GM18907 (cell line): ENCODE measurements around the gene KCNK16.
A peak's percentile ranks its signal among the peaks of the same experiment; 100 is the strongest.
"Not testable (repeated sequence)": the region's sequence is repeated elsewhere in the genome, so short reads cannot be mapped to it uniquely, and the experiment has no call there.

Source experiments
- ATAC-seq: cut with Tn5 transposase; IDR thresholded peaks from one replicate; pipeline ENCODE4 v1.9.1; 2021; ENCODE audit warnings: mild to moderate bottlenecking, moderate library complexity; ENCODE audit not compliant: unreplicated experiment

KCNK16 gene

DNA sequence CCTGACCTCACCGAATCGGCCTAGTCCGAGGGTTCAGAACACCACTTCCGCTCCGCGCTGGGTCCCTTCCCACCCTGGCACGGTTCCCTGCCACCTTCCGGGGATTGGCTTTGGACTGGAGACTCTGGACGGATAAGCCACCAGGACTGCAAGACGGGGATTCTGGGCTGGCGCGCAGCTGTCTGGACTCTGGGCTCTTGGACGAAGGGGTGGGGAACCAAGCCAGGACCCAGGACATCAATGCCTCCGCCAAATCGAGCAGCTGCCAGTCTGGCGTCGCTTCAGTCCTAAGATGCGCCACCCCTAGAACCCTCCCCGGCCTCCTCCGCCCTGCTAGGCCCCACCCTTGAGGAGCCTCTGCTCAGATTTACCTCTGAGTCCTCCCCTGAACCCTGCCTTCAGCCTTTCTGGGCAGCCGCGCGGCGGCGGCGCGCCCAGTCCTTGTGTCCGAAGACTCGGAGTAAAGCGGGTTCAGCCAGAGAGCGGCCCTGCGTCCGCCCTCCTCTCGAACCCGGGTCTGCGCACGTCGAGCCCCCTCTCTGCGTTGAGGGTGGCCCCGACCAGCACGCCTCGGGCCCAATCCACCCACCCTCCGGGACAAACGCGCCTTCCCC is 9.5 kb downstream of the KCNK16 start:
- ATAC-seq = no peak

DNA sequence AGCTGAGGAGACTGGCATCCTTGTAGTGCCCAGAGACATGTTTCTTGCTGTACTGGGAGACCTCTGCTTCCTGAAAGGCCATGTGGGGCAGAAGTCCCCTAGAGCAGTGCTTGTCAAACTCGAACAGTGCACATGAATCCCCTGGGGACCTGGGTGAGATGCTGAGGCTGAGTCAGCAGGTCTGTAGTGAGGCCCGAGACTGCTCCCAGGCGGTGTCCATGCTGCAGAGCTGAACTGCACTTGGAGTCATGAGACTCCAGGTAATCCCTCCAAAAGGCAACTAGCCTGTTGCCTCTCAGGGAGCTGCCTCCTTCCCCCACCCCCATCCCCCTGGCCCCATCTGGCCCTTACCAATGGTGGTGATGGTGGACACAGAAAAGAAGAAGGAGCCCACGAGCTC is 12.0 kb downstream of the KCNK16 start:
- ATAC-seq = no peak

DNA sequence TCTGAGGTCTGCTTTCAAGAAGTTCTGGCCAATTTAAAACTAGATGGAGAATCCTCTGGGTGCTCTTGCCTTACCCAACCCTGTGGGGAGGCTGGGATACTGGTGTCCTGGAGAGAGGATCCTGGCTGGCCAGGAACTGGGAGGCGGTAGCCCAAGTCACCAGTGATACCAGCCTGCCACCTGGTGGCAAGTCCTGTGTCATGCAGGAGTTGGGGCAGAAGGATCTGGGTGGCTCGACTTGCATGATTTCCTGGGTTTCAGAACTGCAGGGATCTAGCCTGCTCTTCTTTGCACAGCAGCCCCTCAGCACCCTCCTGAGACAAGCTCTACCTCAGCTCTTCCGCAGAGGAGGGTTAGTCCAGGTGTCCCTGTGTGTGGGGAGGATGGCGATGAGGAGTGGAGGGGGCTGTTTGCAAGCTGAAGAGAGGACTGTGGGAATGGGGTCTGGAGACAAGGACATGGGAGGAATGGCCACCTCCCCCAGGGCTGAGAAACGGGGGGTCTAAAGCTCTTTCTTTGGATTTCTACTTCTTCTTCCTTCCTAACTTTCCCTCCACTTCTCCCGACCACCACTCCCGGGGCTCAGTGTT is 12.5 kb downstream of the KCNK16 start:
- ATAC-seq = no peak

DNA sequence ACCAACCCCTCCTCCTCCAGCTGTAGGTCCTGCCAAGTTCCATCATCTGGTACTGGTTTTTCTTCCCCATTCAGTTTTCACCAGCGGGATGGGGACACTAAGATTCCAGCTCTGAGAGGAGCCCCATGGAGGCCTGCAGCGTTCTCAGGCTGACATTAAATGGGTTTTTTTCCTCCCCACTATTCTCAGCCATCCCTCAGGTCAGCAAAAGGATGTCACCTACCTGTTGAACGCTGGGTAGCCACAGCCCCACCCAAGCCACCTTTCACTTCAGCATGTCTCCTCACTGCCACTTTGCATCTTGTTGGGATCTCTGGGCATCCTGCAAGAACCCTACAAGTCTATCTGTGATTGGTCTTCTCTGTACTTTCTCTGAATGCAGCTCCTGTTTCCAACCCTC is 15.0 kb downstream of the KCNK16 start:
- no peak for ATAC-seq

DNA sequence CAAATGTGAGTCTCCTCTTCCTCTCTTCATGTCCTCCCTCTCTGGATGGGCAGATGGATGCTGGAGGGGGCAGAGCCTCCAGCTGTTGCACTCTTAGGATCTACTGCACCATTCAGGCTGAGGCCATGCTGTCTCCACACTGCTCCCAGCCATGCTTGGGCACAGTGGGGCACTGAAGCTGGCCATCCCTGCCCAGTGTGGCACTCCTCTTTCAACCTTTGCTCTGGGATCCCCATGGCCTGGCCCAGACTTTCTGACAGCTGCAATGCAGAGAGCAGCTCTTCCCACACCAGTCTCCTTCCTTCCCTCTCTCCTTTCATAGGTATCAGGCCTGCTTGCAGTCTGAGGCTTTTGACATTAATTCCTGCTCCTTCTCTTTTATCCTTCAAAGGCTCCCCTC is 17.6 kb downstream of the KCNK16 start:
- ATAC-seq = no peak

DNA sequence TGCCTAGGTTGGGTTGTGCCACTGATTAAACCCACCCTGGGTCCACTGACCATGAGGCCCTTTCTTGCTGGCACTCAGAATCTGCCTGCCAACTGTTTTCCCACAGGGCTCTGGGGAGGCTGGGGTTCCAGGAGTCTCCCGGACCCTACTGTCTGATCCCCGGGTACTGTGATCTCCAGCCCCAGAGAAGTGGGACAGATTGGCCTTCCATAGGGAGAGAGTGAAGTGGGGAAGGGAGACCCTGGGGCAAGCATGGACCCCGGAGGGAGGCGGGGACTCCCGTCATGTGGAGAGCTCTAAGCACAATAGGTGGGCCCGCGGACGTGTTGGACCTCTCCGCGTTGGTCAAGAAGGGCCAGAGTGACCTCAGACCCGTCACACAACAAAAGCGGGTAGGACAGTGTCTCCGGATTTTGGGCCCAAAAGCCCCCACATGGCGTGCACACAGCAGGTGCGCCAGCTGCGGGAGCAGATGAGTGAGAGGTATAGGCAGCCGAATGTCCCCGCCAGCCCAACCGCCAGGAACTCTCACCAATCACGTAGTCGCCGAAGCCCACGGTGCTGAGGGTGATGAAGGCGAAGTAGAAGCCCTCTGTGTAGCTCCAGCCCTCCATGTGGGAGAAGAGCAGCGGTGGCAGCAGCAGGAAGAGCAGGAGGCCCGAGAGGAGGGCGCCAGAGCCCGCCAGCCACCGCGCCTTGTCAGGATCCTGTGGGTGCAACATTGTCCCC is 18.9 kb downstream of the KCNK16 start:
- peak; percentile 8 for ATAC-seq

DNA sequence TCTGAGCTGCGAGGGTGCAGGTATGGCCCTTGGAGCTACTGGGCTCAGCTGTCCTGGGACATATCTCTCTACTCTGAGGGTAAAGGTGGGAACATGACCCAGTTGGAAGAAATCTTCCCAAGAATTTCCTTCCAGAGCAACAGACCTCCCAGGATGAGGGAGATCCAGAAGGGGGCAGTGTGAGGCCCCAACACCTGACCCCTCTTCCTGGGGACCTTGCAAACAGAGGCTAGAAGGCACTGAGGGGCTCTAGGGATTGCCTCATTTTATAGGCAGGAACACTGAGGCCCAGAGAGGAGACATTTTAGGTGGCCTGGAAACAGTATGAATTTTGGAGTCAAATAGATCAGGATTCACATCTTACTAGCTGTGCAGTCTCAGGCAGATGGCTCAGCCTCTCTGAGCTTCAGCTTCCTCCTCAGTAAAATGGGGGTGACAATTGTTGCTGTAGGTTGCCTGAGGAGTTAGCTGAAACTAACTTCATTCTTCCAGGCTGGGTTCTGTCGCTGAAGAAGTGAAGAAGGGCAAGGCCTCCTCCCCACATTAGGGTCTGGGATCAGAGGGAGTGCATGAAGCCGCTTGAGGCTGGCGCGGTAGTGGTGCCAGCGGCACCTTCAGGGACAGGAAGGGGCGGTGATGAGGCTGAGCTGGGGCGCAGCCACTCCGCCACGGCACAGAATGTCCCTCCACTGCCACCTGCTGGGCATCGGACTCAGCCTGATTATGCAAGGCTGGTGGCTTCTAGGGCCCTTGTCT is 19.7 kb downstream of the KCNK16 start:
- ATAC-seq = peak; percentile 70

DNA sequence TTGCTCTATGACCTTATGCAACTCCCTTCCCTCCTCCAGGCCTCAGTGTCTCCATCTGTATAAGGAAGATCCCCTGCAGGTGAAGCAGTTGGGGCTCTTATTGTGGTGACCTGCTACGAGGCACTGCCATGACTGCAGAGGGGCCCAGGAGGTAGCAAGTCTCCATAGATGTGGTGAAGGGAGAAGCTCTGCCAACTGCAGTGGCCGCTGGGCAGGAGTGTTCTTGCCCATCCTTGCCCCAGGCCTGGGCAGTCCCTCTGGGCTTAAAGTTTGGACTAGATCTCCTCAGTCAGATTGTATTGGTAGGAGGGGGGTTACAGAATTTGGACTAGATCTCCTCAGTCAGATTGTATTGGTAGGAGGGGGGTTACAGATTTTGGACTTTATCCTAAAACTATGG is 20.5 kb downstream of the KCNK16 start:
- ATAC-seq = no peak

DNA sequence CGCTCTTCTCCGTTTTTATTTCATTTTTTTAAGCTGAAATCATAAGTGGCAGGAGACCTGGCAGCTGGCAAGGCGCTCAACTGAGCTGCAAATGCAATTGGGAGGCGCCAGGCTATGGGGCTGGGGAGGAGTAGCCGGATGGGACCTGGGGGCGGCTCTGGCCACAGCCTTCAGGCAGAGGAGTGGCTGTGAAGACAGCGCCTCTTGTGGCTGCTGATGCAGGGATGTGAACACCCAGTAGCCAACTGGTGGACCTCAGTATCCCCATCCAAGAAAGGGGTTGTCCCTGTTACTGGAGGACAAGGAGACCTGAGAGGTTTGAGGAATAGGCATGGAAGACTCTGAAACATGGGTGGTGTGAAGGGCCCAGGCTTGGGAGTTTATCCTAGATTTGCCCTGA is 20.9 kb downstream of the KCNK16 start:
- no peak for ATAC-seq

DNA sequence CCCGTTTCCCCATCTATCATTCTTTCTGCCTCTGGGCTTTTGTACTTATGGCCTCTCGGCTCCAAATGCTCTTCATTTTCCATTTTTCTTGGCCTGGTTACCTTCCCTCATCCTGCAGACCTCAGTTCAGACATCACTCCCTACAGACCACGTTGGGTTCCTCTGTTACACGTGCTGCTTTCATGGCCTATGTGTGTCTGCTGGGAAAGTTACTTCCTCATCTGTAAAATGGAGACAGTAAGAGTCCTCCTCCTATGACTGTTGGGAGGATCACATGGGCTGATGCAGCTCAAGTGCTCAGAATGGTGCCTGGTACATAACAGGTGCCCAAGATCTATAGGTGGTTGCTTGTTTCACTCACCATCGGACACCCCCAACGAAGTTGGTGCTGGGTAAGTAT is 21.8 kb downstream of the KCNK16 start:
- no peak for ATAC-seq

DNA sequence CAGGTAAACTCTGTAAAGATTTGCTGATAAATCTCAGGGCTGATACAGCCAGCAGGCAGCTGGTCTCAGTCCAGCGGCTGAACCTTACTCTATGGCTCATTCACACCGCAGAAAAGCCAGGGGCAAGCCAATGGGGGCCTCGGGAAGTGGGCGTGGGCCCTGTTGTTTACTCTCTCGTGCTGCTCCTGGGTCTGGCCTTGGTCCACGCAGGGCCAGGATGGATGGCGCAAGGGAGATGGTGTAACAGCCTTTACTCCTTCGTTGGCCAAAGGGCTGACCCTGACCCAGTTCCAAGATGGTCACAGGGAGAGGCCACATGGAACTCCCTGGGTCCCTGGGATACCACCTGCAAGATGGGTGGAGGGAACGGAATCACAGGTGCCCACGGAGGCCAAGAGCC is 24.4 kb downstream of the KCNK16 start:
- ATAC-seq = no peak

DNA sequence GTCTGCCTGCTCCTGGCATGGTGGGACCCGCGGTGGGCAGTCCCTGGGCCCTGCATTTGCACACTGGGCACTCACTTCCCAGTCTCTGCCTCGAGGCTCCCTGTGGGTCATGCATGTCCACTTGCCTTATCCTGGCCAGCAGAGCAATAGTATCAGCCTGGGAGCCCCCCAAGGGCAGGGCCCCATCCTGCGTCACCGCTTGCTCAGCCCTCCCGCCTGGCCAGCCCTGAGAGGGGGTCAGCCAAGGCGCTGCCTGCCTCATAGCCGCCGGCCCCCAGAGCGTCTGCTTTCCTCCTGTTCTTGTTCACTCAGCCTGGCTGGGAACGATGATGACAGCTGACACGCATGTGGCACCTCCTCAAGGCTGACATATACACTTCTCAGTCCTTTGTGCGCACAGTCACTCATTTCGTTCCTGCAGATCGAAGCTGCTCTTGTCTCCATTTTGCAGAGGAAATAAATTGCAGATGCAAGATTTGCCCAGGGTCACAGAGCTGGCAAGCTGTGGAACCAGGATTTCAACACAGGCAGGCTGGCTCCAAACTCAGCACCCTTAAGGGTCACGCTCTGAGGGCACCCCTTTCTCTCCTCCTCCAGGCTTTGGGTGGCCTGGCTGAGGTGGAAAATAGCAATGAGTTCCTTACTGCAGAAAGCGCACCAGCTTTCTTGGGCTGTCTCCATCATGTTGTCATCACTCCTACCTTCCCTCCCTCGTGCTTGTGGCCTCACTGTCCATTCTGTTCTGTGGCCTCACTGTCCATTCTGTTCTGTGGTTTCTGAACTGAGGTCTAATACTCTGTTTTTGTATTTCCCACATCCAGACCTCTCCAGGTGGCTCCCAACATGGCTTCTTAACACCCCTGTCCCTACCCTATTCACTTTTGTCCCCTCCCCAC is 25.5 kb downstream of the KCNK16 start:
- no peak for ATAC-seq

DNA sequence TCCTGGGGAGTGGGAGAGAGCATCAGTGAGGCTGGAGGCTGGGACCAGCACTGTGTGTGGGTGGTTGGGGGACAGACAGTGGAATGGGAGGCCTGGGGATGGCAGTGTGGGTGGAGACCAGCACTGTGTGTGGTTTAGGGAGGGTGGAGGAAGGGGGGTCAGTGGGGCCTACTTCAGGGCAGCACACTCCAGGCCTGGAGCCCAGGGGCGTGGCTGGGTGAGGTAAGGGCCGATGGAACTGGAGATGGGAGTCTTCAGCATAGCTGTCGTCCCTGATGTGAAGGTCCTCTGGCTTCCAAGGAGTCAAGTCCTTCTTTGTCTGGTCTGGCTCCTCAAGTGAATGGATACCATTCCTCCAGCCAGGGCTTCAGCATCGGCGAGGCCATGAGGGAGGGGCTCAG is 26.9 kb downstream of the KCNK16 start:
- ATAC-seq = no peak

DNA sequence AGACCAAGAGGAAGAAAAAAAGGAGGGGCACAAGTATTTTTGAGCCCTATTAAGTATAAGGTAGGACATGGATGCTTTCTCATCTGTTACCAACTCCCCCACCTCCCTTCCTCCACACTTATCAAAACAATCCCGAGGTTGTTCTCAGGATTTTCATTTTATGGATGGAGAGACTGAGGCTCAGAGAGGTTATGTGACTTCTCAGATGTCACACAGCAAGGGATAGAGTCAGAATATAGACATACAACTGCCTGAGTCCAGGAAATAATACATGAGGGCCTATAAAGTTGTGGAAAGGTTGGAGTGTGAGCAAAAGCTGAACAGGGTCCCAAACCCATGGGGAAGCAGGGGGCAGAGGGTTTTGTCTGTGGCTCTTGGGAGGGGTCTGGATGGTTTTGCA is 27.6 kb downstream of the KCNK16 start:
- no peak for ATAC-seq

DNA sequence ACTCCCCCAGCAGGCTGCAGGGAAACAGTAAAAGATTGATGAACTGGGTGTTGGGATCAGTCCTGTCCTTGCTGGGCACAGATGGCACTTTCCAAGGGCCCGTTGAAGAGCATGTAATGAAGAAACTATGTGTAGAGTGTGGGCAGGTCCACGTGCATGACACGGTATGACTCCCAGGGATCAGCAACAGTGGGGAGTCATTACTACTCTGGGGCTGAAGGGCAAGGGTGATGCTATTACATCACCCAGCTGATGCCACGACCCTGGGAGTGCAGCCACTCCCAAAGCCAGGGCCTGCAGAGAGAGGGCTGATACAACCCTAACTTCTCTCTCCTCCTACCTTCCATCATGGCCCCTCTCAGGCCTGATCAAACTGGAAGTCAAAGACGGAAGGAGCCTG is 28.4 kb downstream of the KCNK16 start:
- no peak for ATAC-seq

DNA sequence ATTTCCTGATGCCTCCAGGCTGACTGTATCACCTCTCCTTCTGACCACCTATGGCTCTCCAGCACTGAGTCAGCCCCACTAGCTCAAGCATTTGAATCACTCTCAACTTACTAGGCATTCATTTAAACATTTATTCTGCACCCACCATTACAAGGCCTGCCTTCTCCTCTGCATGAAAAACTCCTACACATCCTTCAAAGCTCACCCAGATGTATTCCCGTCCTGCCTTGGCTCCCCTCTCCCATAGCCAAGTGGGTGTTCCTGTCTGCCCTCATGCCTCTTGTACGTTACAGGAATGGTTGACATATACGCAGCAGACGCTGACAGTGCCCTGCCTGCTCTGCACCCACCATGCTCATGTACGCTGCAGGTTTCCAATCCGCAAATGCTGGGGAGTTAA is 29.9 kb downstream of the KCNK16 start:
- ATAC-seq = no peak

DNA sequence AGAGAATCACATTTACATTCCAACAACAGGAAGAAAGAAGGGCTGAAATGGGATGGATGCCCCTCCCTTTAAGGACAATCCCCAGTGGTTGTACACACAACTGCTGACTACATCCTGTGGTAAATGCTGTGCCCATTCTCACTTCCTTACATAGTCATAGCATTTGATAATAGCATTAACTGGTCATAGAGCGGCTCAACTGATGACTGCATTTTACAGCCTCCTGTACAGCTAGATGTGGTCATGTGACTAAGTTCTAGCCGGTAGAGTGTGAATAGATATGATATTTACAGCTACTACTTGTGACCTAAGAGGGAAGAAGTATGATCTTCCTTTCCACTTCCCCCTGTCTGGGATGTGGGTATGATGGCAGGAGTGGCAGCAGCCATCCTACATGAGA is 33.0 kb downstream of the KCNK16 start:
- no peak for ATAC-seq

DNA sequence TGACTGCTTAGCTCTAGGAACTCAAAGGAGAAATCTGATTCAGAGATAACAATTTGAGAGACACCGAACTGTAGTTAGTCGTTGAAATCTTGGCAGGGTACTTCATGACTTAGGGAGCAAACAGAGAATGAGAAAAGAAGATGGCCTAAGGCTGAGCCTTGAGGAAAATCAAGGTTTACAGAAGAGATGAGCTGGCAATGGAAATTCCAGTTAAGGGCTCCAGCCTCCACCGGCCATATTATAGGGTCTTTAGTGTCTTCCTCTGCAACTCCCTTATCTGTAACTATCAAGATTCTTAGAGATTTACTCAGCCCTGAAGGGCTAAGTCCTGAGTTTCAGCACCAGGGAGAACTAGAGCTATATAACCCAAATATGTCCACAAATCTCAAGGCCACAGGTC is 34.9 kb downstream of the KCNK16 start:
- ATAC-seq = no peak

DNA sequence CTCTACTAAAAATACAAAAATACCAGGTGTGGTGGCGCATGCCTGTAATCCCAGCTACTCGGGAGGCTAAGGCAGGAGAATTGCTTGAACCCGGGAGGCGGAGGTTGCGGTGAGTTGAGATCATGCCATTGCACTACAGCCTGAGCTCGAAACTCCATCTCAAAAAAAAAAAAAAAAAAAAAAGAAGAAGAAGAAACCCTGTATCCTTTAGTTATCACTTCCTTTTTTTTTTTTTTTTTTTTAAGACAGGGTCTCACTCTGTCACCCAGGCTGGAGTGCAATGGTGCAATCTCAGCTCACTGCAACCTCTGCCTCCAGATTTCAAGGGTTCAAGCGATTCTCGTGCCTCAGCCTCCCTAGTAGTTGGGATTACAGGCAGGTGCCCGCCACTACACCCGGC is 35.9 kb downstream of the KCNK16 start:
- ATAC-seq = not testable (repeated sequence)

DNA sequence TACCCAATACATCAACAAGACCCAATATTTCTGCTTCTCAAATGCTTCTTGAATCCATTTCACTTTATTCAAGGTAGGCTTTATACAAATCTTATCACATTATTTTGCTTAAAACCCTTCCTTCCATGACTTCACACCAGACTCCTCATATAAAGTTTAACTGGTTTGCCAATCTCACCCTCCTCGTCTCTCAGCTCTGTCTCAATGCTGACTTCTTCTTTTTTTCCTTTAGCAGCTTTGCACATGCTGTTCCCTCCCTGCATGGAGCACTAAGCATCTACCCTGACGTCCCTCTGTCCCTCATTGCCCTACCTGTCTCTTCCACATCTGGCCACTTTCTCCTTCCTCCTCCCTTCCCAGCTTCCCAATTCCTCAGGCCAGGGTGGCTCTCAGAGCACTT is 39.7 kb downstream of the KCNK16 start:
- no peak for ATAC-seq
